Pons (tissue), 1 donor: Measurements from ENCODE around the gene ZMYND15.
"Not testable (repeated sequence)": the region's sequence is repeated elsewhere in the genome, so short reads cannot be mapped to it uniquely, and the experiment has no call there.

Experiments
- DNase-seq: peaks from one replicate; pipeline ENCODE4 v3.0.0-alpha.2; 2016; ENCODE audit warnings: low spot score

ZMYND15 gene, protein sequence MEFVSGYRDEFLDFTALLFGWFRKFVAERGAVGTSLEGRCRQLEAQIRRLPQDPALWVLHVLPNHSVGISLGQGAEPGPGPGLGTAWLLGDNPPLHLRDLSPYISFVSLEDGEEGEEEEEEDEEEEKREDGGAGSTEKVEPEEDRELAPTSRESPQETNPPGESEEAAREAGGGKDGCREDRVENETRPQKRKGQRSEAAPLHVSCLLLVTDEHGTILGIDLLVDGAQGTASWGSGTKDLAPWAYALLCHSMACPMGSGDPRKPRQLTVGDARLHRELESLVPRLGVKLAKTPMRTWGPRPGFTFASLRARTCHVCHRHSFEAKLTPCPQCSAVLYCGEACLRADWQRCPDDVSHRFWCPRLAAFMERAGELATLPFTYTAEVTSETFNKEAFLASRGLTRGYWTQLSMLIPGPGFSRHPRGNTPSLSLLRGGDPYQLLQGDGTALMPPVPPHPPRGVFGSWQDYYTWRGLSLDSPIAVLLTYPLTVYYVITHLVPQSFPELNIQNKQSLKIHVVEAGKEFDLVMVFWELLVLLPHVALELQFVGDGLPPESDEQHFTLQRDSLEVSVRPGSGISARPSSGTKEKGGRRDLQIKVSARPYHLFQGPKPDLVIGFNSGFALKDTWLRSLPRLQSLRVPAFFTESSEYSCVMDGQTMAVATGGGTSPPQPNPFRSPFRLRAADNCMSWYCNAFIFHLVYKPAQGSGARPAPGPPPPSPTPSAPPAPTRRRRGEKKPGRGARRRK

DNA sequence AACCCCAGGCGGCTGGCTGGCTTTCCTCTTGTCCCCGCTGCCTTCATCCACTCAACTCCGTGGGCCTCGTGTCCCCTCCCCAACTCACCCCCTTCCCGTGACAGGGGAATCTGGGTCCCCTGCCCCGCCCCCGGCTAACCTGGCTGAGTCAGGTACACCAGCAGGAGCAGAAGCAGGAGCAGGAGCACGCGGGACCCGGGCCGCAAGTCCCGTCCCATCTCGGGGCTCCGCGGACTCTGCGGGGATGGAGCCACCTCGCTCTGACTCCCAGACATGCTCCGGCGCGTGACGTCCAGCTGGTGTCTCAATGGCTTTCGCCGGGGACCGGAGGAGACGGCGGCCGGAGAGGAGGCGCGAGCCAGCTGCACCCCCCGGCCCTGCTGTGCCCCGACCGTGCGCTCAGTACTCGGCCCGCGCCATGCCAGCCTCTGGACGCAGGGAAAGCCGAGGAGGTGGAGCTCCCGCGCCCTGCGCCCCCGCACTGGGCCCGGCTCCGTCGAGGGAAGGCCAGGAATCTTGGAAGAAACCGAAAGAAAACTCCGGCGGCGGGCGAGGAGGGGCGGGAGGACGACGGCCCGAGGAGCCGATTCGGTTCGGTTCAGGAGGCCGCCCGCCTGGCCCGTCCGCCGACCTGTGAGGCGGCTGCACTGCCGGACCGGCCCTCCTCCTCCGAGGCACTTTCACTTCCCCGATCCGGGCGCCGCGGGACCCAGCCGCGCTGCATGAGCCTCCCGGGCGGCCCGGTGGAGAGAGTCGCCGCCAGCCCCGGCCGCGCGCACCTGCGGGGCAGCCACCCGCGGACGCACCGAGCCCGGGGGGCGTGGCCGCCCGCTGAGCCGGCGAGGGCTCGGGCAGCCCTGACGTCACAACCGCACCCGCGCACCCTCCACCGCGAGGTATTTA, at the start of gene ZMYND15, which contains the start of gene CXCL16:
Gene ZMYND15 (plus strand): TSS at position 712 of the 903 bp plus-strand sequence. CDS start 716 bp downstream, outside the sequence.
Gene CXCL16 (minus strand): TSS at position 807 of the 903 bp plus-strand sequence. CDS start 589 bp downstream, at position 218.
- no peak for DNase-seq

DNA sequence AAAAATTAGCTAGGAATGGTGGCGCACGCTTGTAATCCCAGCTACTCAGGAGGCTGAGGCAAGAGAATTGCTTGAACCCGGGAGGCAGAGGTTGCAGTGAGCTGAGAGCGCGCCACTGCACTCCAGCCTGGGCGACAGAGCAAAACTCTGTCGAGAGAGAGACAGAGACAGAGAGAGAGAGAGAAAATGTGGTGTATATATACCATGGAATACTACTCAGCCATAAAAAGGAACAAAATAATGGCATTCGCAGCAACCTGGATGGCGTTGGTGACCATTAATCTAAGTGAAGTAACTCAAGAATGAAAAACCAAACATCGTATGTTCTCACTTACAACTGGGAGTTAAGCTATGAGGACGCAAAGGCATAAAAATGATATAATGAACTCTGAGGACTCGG, 49.8 kb upstream of the ZMYND15 start:
- DNase-seq: not testable (repeated sequence)

DNA sequence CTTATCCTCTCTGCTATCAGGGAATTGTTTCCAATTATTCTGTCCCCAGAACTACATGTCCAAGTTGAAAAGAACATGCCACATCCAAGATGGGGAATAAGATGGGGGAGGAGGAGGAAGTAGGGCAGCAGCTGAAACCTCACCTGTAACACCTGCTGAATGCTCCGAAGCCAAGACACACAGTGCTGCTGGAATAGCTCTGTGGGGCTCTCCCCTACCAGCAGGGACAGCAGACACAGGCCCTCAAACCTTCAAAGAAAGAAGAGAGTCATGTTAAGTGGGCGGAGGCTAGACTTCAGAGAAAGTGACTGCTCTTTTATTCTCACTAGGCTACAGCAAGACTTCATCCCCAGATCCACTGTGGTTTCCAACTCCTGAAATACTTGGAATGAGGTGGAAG, 48.9 kb upstream of the ZMYND15 start:
- DNase-seq: no peak

DNA sequence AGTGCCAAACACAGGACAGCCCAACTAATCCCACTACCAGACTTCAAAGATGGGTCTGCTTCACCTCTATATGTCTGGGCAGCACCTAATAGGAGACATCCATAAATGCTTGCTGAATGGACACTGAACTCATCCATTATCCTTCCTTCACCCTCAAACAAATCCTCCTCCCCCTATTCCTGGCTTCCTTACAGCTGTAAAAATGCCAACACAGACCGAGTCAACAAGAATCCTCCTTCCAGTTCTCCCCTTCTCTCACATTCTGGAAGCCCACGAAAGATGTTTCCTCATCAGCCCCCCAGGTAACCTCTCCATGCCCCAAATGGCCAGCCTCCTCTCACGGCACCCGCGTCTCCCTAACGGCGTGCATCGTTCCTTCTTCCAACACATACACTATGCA, 47.9 kb upstream of the ZMYND15 start:
- peak; percentile 42 for DNase-seq

DNA sequence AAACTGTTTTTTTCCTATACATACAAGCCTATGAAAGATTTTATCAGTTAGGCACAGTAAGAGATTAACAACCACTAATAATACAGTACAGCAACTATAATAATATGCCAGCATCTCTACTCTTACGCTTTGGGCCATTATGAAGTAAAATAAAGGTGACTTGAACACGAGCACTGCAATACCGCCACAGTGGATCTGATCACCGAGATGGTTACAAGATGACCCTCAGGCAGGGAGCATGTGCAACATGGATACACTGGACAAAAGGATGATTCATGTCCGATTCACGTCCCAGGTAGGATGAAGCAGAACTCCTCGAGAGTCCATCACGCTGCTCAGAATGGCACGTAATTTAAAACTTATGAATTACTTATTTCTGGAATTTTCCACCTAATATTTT, 46.2 kb upstream of the ZMYND15 start:
- DNase-seq: no peak

DNA sequence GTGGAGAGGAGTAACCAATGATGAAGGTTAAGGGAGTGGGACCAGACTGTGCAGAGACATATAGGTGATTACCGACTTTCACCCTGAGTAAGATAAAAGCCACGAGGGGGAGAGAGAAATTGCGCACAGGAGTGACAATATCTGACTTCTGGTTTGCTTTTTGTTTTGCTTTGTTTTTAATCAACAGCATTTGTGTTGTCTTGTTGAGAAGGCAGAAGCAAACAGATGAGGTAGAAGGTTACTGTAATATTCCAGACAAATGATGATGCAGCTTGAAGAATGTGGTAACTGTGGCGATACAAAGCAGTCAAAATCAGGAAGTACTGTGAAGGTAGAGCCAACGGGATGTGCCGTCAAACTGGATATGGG, 43.2 kb upstream of the ZMYND15 start:
- no peak for DNase-seq

DNA sequence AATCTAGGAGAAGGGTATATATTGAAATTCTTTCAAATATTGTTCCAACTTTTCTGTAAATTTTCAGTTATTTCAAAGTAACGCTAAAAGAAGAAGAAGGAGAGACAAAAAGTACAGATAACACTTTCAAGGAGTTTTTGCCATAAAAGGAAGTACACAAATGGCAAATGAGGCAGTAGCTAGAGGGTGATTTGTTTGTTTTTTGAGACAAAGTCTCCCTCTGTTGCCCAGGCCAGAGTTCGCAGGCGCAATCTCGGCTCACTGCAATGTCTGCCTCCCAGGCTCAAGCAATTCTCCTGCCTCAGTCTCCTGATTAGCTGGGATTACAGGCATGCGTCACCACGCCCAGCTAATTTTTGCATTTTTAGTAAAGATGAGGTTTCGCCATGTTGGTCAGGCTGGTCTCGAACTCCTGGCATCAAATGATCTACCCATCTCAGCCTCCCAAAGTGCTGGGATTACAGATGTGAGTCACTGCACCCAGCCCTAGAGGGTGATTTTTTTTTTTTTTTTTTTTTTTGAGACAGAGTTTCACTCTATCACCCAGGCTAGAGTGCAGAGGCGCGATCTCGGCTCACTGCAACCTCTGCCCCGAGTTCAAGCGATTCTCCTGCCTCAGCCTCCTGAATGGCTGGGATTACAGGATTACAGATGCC, 40.1 kb upstream of the ZMYND15 start:
- peak; percentile 67 for DNase-seq

DNA sequence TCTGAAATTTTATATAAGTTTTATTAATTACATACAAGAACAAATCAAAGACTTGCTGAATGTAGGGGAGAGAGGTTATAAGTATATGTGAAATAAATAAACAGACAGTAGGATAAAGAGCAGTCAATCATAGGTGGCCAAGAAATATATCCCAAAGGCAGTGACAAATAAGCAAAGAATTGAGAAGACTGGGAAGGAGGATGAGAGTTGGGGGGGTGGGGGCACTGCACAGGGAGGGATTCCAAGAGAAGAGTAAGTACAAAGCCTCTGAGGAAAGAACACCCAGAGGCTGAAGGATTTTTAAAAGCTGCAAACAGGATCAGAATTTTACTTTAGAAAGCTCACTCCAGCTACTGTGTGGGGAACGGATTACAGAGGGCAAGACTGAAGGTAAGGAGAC, 38.5 kb upstream of the ZMYND15 start:
- DNase-seq: no peak

DNA sequence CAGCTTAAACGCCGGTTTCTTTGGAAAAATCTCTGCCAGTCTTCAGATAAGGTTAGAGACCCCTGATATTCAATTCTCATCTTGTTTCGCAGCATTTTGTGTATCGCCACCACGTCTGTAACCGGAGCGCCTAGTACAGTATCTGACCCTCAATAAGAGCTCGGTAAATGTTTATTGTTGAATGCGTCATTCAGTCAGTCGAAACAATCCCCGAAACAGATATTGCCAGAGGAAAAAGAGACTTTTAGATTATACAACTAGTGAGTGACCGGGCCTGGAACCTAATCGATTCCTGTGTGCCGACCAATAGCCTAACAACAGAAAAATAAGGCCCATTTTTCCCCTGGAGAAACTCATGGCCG, 36.3 kb upstream of the ZMYND15 start:
- DNase-seq: no peak

DNA sequence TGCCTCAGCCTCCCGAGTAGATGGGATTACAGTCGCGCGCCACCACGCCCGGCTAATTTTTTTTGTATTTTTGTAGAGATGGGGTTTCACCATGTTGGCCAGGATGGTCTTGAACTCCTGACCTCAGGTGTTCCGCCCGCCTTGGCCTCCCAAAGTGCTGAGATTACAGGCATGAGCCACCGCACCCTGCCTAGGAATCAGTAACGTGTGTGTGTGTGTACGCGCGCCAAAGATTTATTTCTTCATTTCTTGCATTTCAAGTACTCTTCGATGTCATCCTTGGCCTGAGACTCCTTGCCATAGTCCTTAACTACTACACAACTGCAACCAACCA, 35.1 kb upstream of the ZMYND15 start:
- DNase-seq: not testable (repeated sequence)

DNA sequence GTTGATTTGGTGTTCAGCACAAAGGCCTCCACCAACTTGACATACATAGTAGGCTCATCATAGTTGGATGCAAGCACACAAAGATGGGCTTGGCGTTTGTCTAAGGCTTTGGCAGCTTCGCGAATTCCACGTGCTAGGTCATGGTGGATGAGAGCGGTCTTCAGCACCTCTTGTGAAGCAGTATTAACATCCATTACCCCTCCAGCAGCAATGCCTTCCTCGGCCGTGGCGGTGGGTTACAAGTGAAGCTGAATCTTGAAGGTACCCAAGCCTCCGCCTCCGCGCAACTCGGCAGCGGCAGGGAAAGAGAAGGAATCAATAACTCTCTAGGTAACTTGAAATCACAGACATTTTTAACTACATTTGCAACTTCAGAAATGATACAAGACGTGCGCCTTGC, 34.6 kb upstream of the ZMYND15 start:
- DNase-seq: no peak

DNA sequence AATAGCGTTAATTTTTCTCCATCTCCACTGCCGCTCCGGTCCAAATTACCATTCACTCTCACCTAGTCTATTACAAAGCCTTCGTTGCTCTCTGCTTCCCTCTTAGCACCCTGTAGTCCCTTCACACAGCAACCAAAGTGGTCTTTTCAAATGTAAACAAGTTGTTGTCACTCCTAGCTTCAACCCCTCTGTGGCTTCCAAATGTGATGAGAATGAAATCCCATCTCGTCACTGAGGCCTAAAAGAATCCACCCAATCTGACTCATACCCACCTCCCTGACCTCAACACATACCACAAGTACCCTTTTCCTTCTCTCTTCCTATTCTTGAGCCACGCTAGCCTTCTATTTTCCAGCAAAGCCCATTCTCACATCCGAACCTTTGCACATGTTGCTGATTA, 33.5 kb upstream of the ZMYND15 start:
- no peak for DNase-seq

DNA sequence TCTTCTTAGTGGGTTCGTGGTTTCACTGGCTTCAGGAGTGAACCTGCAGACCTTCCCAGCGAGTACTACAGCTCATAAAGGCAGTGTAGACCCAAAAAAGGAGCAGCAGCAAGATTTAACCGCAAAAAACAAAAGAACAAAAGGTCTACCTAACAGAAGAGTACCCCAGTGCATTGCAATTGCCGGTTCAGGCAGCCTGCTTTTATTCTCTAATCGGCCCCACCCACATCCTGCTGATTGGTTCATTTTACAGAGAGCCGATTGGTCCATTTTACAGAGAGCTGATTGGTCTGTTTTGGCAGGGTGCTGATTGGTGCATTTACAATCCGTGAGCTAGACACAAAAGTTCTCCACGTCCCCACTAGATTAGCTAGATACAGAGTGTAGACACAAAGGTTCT, 31.2 kb upstream of the ZMYND15 start:
- DNase-seq: peak; percentile 37

DNA sequence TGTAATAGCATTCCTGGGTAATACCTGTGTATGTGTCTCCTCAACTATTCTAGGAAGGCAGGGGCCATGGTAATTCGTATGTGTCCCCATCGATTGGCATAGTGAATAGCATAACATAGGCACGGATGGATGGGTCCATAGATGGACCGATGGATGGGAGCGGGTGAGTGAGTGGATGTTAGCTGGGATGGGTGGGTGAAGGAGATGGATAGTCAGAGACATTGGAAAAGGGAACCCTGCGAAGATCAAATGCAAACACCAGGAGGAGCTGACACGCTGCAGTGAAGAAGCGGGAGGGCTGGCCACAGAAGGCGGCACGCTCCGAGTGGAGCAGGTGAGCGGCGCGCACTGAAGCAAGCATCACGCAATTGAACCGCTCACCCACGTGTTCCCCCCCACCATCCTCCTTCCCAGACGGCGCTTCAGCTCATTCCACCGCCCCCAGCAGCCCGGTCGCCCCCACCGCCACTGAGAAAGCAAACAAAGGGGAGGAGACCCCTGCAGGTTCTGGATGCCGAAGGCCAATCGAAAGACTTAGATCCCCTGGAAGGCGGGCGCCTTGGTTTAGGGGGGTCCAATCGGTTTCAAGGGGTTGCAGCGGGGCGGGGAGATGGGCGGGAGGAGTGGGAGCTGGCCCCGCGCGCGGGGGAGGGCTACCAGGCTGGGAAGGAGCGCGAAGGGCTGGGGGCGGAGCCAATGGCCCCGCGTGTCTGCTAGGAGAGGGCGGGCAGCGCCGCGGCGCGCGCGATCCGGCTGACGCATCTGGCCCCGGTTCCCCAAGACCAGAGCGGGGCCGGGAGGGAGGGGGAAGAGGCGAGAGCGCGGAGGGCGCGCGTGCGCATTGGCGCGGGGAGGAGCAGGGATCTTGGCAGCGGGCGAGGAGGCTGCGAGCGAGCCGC, 29.6 kb upstream of the ZMYND15 start, which contains the start of gene ARRB2:
Gene ARRB2 (plus strand): TSS at position 839 of the 899 bp plus-strand sequence. CDS start 90 bp downstream, outside the sequence.
- DNase-seq: peak; percentile 98

DNA sequence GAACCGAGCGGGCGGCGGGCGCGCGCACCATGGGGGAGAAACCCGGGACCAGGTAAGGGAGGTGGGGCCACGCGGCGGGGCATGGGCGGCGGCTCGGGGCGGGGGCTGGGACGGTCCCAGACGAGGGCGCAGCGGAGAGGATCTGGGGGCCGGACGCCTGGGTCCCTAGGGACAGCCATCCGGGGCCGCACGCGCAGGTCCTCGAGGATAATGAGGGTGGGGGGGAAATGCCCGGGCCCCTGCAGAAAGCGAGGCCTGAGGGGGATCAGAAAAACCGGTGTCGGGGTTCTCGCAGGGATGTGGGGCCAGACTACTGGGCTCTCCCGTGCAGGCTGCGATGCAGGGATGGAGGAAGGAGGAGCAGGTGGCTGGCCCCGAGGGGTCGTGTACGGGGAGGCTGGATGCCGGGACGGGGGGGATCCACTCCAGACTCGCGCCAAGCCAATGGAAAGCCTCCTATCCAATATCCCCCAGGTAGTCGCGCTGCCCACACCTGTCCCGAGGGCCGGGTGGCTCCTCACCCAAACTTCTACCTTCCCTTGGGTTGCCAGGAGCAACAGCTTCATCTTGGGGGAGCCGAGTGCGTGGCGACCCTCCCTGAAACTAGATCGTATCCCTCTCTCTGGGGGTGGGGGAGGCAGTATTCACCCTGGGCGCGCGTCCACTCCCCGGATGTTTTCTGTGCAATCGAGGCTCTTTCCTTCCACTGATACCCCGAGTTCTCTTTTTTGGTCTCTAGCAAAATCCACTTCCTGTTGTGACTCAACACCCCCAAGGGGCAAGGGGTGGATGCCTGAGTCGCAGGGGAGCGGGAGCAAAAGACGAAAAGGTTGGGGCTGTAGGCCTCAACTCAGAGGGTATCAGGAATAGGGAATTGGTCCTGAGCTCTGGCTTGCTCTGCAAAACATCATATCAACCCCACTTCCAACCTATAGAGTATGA, 28.7 kb upstream of the ZMYND15 start:
- no peak for DNase-seq

DNA sequence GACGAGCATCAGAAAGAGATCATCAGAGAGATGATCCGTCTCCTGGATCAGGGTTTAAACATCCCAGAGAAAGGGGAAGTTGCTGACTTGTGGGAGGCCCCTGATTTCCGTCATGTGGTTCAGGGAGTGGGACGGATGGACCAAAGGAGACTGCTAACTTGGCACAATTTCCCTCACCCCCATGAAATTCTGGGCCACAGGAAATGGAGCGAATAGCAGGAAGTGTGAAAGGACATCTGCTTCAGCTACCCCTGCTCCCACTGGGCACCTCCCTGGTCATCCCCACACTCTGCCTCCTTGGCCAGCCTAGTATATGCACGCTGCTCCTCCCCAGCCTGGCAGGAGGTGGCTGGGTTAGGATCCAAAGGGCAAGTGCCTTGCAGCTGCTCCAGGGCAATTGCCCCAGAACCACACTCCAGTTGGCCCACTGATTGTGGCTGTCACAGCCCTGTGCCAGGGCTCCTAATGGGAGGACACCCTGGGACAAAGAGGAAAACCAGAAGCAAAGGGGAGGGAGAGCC, 27.9 kb upstream of the ZMYND15 start:
- peak; percentile 80 for DNase-seq

DNA sequence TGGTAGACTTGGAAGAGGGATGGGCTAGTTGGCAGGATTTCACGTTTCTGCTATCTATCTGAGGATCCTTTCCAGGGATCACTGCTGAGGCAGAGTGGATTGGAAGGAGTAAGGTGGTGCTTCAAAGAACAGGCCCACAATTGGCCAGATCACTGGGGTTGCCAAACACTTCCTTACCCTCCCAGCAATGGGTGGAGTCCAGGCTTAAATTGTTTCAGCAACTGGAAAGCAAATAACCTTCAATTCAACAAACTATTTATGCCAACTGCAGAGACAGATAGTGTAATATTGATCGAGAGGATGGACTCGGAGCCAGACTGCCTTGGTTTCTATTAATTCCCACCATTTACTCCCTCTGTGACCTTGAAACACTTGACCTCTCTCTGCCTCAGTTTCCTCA, 27.1 kb upstream of the ZMYND15 start:
- no peak for DNase-seq

DNA sequence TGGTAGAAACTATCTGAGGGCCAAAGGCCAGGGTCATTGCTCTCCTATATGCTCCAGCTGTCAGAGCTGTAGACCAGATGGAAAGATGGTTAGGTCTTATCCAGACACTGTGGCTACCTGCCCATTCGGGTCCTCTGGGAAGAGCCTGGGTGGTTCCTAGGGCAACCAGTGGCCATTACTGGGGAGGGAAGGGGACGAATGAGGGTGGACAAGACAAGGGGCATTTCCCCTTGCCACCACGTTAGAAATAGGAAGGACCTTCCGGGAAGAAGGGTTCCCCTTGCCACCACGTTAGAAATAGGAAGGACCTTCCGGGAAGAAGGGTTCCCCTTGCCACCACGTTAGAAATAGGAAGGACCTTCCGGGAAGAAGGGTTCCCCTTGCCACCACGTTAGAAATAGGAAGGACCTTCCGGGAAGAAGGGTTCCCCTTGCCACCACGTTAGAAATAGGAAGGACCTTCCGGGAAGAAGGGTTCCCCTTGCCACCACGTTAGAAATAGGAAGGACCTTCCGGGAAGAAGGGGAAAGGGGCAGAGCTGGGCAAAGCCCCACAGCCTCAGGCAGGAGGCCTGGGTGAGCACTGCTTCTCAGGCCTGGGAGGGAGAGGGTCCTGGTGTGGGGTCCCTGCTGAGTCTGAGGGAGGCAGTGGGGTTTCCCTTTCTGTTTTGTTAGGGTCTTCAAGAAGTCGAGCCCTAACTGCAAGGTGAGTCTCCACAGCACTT, 25.1 kb upstream of the ZMYND15 start:
- not testable (repeated sequence) for DNase-seq
